GM19023 (cell line): ENCODE results near the gene MICU2.

Source experiments
- ATAC-seq: cut with Tn5 transposase; IDR thresholded peaks from one replicate; pipeline ENCODE4 v1.9.1; 2021; ENCODE audit warnings: mild to moderate bottlenecking, moderate library complexity; ENCODE audit not compliant: unreplicated experiment

MICU2 gene

GRCh38 chr13:21548577-21548976, 55.4 kb downstream of the MICU2 start:
- no peak for ATAC-seq

- ATAC-seq: no peak
Measured at GRCh38 chr13:21546372-21546771, 57.6 kb downstream of the MICU2 start.

- no peak for ATAC-seq
Measured at GRCh38 chr13:21544515-21544914, 59.5 kb downstream of the MICU2 start.

- ATAC-seq: no peak
Measured at GRCh38 chr13:21542563-21542962, 61.4 kb downstream of the MICU2 start.

- no peak for ATAC-seq
Measured at GRCh38 chr13:21541980-21542379, 62.0 kb downstream of the MICU2 start.

GRCh38 chr13:21541271-21541670, 62.7 kb downstream of the MICU2 start:
- ATAC-seq: no peak

GRCh38 chr13:21539687-21540086, 64.3 kb downstream of the MICU2 start:
- no peak for ATAC-seq

- ATAC-seq: no peak
Measured at GRCh38 chr13:21538753-21539152, 65.2 kb downstream of the MICU2 start.

- ATAC-seq: no peak
Measured at GRCh38 chr13:21538280-21538679, 65.7 kb downstream of the MICU2 start.

GRCh38 chr13:21537105-21537504, 66.9 kb downstream of the MICU2 start:
- ATAC-seq: no peak

- no peak for ATAC-seq
Measured at GRCh38 chr13:21534760-21535159, 69.2 kb downstream of the MICU2 start.

- no peak for ATAC-seq
Measured at GRCh38 chr13:21531455-21531854, 72.5 kb downstream of the MICU2 start.

- no peak for ATAC-seq
Measured at GRCh38 chr13:21530656-21531055, 73.3 kb downstream of the MICU2 start.

- ATAC-seq: no peak
Measured at GRCh38 chr13:21529146-21529893, 74.7 kb downstream of the MICU2 start.

GRCh38 chr13:21528616-21529015, 75.4 kb downstream of the MICU2 start:
- ATAC-seq: no peak

GRCh38 chr13:21526707-21527540, 77.0 kb downstream of the MICU2 start:
- no peak for ATAC-seq

- ATAC-seq: no peak
Measured at GRCh38 chr13:21522847-21523246, 81.1 kb downstream of the MICU2 start.

- no peak for ATAC-seq
Measured at GRCh38 chr13:21522130-21522529, 81.8 kb downstream of the MICU2 start.

- no peak for ATAC-seq
Measured at GRCh38 chr13:21518617-21519144, 85.3 kb downstream of the MICU2 start.

GRCh38 chr13:21517576-21517975, 86.4 kb downstream of the MICU2 start:
- no peak for ATAC-seq

- ATAC-seq: no peak
Measured at GRCh38 chr13:21516805-21517204, 87.2 kb downstream of the MICU2 start.

- ATAC-seq: no peak
Measured at GRCh38 chr13:21511849-21512248, 92.1 kb downstream of the MICU2 start.
